Measurements from ENCODE around the gene CAP2. TPM values are rescaled to one million over a fixed set of nuclear protein-coding genes. Genes with fewer than 3 reads are reported as not detected.

The CAP2 gene
- total and polyA plus RNA-seq, 10 donors, result 0.68 to 2.8 (median 1.8) TPM

- H3K4me3 ChIP-seq, result no peak overlapping the region
- no peaks in the 10 kb centered on the region for H3K4me1 ChIP-seq
- H3K36me3 ChIP-seq, result no peaks in the 10 kb centered on the region
- intact Hi-C loops (cut with DNase I; ENCODE audit: low total_unique reads), result no loop called here
- no peak overlapping the region for H3K27ac ChIP-seq
- no peak for DNase-seq
- H3K9me3 ChIP-seq, result no peaks in the 10 kb centered on the region
- TF ChIP-seq CTCF (IDR thresholded peaks at IDR 0.05 in 8 of 11, conservative IDR thresholded peaks at IDR 0.05 in 3 of 11) (no peak), POLR2AphosphoS5 (IDR thresholded peaks at IDR 0.05) (no peak), POLR2A (IDR thresholded peaks at IDR 0.05) (no peak)
- no peaks in the 10 kb centered on the region for H3K27me3 ChIP-seq (replicated peaks in 1 of 7)
Observed at GRCh38 chr6:17416806-17417205, 23.4 kb downstream of the CAP2 start.

GRCh38 chr6:17417817-17418216 is 24.4 kb downstream of the CAP2 start:
- no peak for DNase-seq
- Histone ChIP-seq H3K4me3 (no peak overlapping the region), H3K4me1 (no peaks in the 10 kb centered on the region), H3K27ac (peak overlapping the region in 2 of 8 donors; percentile 22 to 36), H3K36me3 (no peaks in the 10 kb centered on the region), H3K9me3 (no peaks in the 10 kb centered on the region), H3K27me3 (replicated peaks in 1 of 7) (no peaks in the 10 kb centered on the region)
- intact Hi-C loops (cut with DNase I; ENCODE audit: low total_unique reads), result no loop called here
- 64 to 72% (median 68%) methylated on average over 4 of the region's 4 CpGs for WGBS, 5 donors
- TF ChIP-seq POLR2AphosphoS5 (IDR thresholded peaks at IDR 0.05) (no peak), CTCF (IDR thresholded peaks at IDR 0.05 in 8 of 11, conservative IDR thresholded peaks at IDR 0.05 in 3 of 11) (no peak), POLR2A (IDR thresholded peaks at IDR 0.05) (no peak)

GRCh38 chr6:17418281-17419188 is 25.1 kb downstream of the CAP2 start:
- 61 to 81% (median 69%) methylated on average over 12 of the region's 12 CpGs for WGBS, 5 donors

More at GRCh38 chr6:17418281-17419188, 25.1 kb downstream of the CAP2 start:
- H3K27me3 ChIP-seq (replicated peaks in 1 of 7), result no peaks in the 10 kb centered on the region
- no peaks in the 10 kb centered on the region for H3K36me3 ChIP-seq
- no peaks in the 10 kb centered on the region for H3K9me3 ChIP-seq
- intact Hi-C loops (cut with DNase I; ENCODE audit: low total_unique reads), result no loop called here
- no peak for DNase-seq
- TF ChIP-seq CTCF (IDR thresholded peaks at IDR 0.05 in 8 of 11, conservative IDR thresholded peaks at IDR 0.05 in 3 of 11) (no peak), POLR2A (IDR thresholded peaks at IDR 0.05) (no peak), POLR2AphosphoS5 (IDR thresholded peaks at IDR 0.05) (no peak)
- H3K27ac ChIP-seq, result peak overlapping the region in 2 of 8 donors; percentile 22 to 36
- H3K4me1 ChIP-seq, result no peaks in the 10 kb centered on the region
- no peak overlapping the region for H3K4me3 ChIP-seq
